Right cardiac atrium (tissue), 5 donors: ENCODE results near the gene PHF21A. TPM values are rescaled to one million over a fixed set of nuclear protein-coding genes. Genes with fewer than 3 reads are reported as not detected.

Experiments used
- ATAC-seq, 2 donors: fragments of 200-7000 bp; cut with Tn5 transposase; one replicate each; pipeline versions ENCODE4 v1.8.0 to v1.9.1; 2020; ENCODE audit warnings: moderate library complexity in 2 of 2, mild to moderate bottlenecking in 1 of 2
- DNase-seq, 3 donors: peaks; one replicate each; pipeline ENCODE4 v3.0.0-alpha.2; 2020
- H3K27ac ChIP-seq: one replicate; pipeline ENCODE4 v1.5.1; 2013; ENCODE audit warnings: mild to moderate bottlenecking, low read length, control low read depth, moderate library complexity
- H3K27me3 ChIP-seq: one replicate; pipeline ENCODE4 v1.6.1; 2013; ENCODE audit not compliant: control insufficient read depth, insufficient read depth
- H3K4me1 ChIP-seq: one replicate; pipeline ENCODE4 v1.6.1; 2013; ENCODE audit warnings: low read length; ENCODE audit not compliant: control insufficient read depth, insufficient read depth
- H3K4me3 ChIP-seq: one replicate; pipeline ENCODE4 v1.5.1; 2013; ENCODE audit warnings: low read length, control low read depth
- H3K9me3 ChIP-seq: one replicate; pipeline ENCODE4 v1.6.1; 2013; ENCODE audit warnings: low read length; ENCODE audit not compliant: control insufficient read depth
- WGBS: extraction: QIAGEN DNeasy Blood & Tissue Kit; methylation state at CpG from one replicate; pipeline ENCODE4 v1.1.7; 2013; 5-methylcytosine and 5-hydroxymethylcytosine counted together
- intact Hi-C, 4 donors: fragments of 100-400 bp; cut with DNase I; formaldehyde crosslinking; loops; one replicate each; pipeline versions ENCODE4 v1.11.0 to v1.14.0; 2022 to 2023
- polyA plus RNA-seq: library from polyadenylated mRNA; stranded (reverse); fragments of 200-250 nt; gene quantifications from one replicate; pipeline ENCODE4 v1.2.3, GENCODE V29; 2013
- total RNA-seq, 4 donors: library from RNA; stranded (reverse); fragmentation: NEBNext Ultra II Directional; extraction: Animal tissue kit (Norgen Biotek cat#: 25700); gene quantifications; one replicate each; pipeline ENCODE4 v1.2.1, GENCODE V29; 2021
- donor health status: healthy with polysubstance abuse.
- donor health status: DM: no; HTN: yes; CAD: no.
- donor health status: DM: no; HTN: no; CAD: no.
- donor health status: DM: no; HTN: yes; CAD: no; lungs with severe emphysema.
- donor health status: DM: yes; HTN: yes; CAD: no.

The PHF21A gene
- total and polyA plus RNA-seq, 5 donors: 23.6 to 57.3 (median 51.7) TPM

DNA sequence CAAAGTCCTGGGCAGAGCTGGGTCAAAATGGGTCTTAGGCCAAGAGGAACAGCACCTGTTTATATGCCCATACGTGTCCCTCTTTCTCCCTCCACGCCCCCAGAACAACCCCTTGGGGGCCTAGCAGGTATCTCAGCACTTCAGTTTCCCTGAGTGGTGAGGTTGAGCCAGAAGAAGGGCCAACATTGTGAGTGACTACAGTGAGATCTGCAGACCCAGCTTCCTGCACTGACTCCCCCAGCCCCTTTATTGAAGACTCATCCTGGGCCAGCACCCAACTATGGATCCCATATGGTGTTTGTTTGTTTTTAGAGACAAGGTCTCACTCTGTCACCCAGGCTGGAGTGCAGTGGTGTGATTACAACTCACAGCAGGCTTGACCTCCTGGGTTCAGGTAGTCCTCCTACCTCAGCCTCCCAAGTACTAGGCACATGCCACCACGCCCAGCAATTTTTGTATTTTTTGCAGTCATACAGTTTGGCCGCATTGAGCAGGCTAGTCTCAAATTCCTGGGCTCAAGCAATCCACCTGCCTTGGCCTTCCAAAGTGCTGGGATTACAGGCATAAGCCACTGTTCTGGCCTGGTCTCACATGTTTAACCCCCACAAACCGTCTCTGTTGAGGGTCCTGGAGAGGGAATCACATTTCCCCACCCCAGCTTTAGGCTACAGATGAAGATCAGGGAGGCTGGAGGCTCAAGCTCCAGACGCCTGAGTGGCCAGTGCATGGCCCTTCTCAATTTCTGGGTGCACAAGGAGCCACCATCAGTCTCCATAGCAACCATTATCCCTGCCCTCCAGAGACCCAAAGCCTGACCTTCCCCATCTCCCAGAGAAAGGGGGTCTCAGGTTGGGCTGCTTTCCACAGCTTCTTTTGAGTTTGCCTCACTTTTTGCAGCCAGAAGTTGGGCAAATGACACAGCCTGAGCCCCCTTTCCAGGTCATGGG lies 200.4 kb downstream of the PHF21A start:
- ATAC-seq (no peak), DNase-seq (peak in 2 of 3 donors; percentile 16 to 24)
- H3K27ac ChIP-seq: no peak overlapping the region
- no peaks in the 10 kb centered on the region for H3K4me1 ChIP-seq
- no peaks in the 10 kb centered on the region for H3K27me3 ChIP-seq
- no peak overlapping the region for H3K4me3 ChIP-seq
- H3K9me3 ChIP-seq: no peaks in the 10 kb centered on the region
- intact Hi-C loops: no loop called here
- 89% methylated on average over 6 of the region's 6 CpGs for WGBS

DNA sequence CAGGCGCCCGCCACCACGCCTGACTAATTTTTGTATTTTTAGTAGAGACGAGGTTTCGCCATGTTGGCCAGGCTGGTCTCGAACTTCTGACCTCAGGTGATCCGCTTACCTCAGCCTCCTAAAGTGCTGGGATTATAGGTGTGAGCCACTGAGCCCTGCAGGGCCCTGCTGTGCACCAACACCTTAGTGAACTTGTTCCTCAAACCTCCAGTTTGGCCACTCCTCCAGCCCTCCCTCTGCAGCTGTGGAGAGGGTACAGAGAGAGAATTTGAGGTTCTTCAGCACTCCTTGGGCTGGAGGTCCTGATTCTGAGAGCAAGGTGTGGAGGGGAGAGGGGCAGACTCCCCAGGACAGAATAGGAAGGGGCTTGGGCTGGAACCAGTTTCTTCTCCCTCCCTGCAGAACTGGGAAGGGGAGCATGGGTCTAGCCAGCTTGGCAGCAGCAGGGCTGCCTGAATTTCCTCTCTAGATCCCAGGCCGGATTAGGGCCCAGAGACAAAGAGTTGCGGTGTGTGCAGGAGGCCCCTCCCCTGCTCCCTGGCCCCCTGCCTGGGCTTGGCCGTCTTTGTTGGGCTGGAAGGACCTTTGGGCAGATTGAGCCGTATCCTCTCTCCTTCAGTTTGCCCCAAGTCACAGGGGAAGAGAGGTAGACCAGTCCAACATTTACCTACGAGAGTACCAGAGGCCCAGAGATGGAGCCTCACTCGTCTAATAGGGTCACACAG lies 201.3 kb downstream of the PHF21A start:
- Histone ChIP-seq H3K4me3 (no peak overlapping the region), H3K4me1 (no peaks in the 10 kb centered on the region), H3K9me3 (no peaks in the 10 kb centered on the region), H3K27me3 (no peaks in the 10 kb centered on the region), H3K27ac (no peak overlapping the region)
- DNase-seq: peak in 2 of 3 donors; percentile 46 to 76
- intact Hi-C loops: no loop called here
- ATAC-seq: no peak
- WGBS: 72% methylated on average over 13 of the region's 13 CpGs

DNA sequence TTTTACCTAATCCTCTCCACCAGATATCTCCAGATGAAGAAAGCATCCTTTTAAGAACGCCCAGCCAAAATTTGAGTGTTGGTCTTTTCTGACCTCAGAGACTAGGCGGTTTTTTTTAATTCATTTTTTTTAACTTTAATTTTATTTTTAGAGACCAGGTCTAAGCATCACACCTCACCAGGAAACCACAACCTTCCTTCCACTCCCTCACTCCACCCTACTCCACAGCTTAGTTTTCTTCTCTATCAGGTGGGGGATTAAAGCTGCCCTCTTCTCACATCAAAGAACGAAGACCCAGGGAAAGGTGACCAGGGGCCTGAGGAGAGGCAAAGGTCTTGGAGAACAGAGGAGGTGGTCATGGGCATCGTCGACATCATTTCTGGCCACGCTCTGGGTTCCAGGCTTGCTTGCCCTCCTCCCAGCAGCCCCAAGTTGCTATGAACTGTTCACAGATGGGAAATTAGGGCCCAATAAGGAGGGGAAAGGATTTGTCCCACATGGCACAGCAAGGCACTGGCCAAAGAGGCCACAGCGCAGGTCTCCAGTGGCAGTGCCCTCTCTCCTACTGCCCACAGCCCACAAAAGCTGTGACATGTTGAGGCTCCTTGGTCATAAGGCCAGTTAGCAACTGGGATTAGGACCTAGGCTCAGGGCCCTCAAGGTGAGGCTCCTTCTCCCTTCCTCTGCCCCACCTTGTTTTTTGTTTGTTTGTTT lies 202.1 kb downstream of the PHF21A start:
- Histone ChIP-seq H3K4me1 (no peaks in the 10 kb centered on the region), H3K27me3 (no peaks in the 10 kb centered on the region), H3K9me3 (no peaks in the 10 kb centered on the region), H3K27ac (no peak overlapping the region), H3K4me3 (no peak overlapping the region)
- ATAC-seq (no peak), DNase-seq (peak in 2 of 3 donors; percentile 27 to 56)
- WGBS: 61% methylated on average over 7 of the region's 7 CpGs
- intact Hi-C loops: no loop called here

DNA sequence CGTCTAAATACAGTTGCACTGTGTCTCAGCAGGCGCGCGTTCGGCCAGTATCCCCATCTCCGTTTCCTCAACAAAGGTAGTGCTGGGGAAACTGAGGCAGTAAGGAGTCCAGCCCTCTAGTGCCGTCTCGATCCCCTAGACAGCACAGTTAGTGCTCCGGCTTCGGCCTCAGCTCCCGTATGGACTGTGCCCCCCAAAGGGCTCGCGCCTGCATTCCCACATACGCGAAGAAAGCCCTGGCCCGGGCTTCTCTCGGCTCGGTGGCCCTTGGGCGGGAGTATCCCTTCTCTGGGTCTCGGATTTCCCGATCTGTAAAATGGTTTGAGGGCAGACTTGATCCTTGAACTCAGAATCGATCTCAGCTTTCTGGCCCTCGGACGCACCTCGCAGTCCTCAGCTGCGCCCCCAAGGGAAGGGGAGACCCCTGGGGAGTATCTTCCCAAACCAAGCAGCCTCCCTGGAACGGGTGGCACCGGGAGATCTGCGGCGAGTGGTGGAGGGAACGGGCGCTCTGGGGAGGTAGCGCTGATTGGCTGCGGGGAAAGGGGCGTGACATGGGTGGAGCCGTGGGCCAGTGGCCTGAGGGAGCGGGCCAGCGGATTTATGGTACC lies 202.8 kb downstream of the PHF21A start:
- no peaks in the 10 kb centered on the region for H3K9me3 ChIP-seq
- H3K4me3 ChIP-seq: peak overlapping the region; percentile 95
- DNase-seq (peak; percentile 87 to 94 (median 92)), ATAC-seq (peak; percentile 86 to 87)
- H3K27ac ChIP-seq: peak overlapping the region; percentile 80
- H3K4me1 ChIP-seq: no peaks in the 10 kb centered on the region
- H3K27me3 ChIP-seq: no peaks in the 10 kb centered on the region
- under 1% methylated on average over 38 of the region's 38 CpGs for WGBS
- intact Hi-C loops: no loop called here

DNA sequence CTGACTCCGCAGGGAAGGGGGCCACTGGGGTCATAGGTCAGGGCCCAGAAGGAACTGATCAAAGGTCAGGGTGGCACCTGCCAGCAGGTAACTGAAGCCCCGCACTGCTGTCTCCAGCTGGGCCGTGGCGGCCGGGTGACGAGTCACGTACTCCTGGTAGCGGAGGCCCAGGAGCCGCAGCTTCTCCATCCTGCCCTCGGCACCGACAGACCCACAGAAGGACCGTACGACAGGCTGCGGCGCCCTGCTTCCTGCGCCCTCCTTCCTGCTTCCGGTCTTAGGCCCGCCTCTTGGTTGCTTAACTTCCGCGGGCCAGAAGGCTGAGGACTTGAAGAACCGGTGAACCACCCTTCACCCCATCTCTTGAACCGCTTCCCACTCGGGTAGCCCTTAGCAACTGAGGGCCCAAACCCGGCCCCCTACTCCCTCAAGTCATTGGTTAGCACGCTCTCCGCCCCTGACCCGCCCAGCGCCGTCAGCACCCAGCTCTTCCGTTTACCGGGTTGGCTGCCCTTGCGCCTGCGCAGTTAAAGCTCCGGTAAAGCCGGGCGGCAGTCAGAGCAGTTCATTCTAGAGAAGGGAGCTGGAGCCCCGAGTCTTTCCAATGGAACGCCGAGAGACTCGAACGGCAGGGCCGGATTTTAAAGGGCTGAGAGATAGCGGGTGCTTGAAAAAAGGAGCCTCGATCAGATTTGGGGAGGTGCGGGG lies 203.5 kb downstream of the PHF21A start, which contains the start of gene PEX16:
TSS of gene PEX16 (minus strand) at position 255 of the 708 bp plus-strand sequence. CDS start at position 189, 66 bp downstream.
- peak within 1 kb of the TSS; percentile 95 for H3K4me3 ChIP-seq
- no peaks in the 10 kb centered on the region for H3K4me1 ChIP-seq
- H3K27ac ChIP-seq: peak within 1 kb of the TSS; percentile 88
- under 1% methylated on average over 45 of the region's 45 CpGs for WGBS
- H3K27me3 ChIP-seq: no peaks in the 10 kb centered on the region
- peak; percentile 95 to 96 for ATAC-seq
- peak; percentile 99 for DNase-seq
- no peaks in the 10 kb centered on the region for H3K9me3 ChIP-seq
- intact Hi-C loops: no loop called here

DNA sequence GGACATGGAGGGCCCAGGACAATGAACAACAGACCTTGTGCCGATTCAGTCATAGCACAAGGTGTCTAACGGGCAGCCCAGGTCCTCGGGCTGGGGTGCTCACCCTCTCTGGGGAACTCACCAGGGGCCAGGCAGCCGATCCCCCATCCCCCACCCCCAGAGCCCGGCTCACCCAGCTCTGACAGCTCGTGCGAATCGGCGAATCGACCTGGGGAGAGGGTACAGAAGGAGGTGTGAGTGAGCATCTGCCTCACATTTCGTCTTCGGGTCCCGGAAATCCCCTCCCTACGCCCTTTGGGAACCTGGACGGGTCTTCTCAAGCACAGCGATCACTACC lies 204.0 kb downstream of the PHF21A start:
- Histone ChIP-seq H3K27ac (peak overlapping the region; percentile 88), H3K4me1 (no peaks in the 10 kb centered on the region), H3K9me3 (no peaks in the 10 kb centered on the region), H3K4me3 (peak overlapping the region; percentile 95), H3K27me3 (no peaks in the 10 kb centered on the region)
- ATAC-seq (no peak), DNase-seq (peak in 1 of 3 donors; percentile 71)
- intact Hi-C loops: no loop called here
- 4% methylated on average over 16 of the region's 16 CpGs for WGBS

DNA sequence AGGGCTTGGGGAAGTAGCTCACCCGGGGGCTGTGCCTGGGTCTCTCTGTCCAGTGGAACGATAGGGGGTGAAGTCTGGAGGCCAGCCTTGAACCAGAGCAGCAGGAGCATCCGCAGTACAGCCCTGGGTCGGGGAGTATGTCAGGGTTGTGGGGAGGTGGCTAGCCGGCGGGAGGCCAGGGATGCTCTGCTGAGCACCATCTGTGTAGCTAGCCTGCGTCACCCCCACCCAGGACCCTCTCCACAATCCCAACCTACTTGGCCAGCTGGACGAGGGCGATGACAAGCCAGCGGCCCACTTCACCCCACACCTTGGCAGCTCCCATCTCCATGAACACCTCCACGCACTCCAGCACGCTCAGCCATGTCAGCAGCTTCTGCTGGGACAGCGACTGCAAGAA lies 205.8 kb downstream of the PHF21A start:
- 80% methylated on average over 13 of the region's 13 CpGs for WGBS
- DNase-seq (peak in 2 of 3 donors; percentile 22 to 44), ATAC-seq (no peak)
- Histone ChIP-seq H3K27ac (no peak overlapping the region), H3K9me3 (no peaks in the 10 kb centered on the region), H3K27me3 (no peaks in the 10 kb centered on the region), H3K4me1 (no peaks in the 10 kb centered on the region), H3K4me3 (no peak overlapping the region)
- intact Hi-C loops: no loop called here

DNA sequence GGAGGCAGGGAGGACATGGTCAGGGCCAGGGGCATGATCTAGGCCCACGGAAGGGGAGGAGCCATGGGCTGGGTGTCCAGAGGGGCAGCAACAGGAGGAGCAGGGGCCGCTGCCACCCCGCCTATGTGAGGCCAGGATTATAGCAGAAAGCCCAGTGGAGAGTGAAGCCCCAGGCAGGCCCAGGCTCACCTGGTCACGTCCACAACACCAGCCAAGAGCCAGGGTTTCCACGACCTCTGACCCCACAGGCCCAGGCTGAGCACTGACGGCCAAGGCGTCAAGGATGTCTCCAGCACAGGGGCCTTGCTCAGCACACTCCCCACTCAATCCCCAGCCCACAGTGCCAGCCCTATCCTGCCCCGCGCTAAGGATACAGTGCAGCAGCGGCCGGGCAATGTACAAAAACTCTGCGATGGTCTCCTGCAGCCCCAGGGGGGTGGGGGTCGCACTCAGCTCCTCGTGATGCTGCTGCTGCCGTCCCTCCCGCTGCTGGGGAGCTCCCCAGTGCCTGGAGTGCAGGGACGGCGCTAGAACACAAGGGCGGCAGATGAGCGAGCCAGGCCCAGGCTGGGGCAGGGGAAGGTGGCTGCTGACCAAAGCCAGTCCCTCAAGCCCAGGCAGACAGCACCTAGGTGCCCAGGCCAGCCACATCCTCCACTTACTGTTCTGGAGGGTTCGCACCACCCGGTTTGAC lies 207.2 kb downstream of the PHF21A start:
- intact Hi-C loops: no loop called here
- ATAC-seq: no peak
- DNase-seq: peak in 1 of 3 donors; percentile 42
- Histone ChIP-seq H3K27ac (no peak overlapping the region), H3K4me3 (no peak overlapping the region), H3K4me1 (no peaks in the 10 kb centered on the region), H3K27me3 (no peaks in the 10 kb centered on the region), H3K9me3 (no peaks in the 10 kb centered on the region)
- 89% methylated on average over 22 of the region's 22 CpGs for WGBS

DNA sequence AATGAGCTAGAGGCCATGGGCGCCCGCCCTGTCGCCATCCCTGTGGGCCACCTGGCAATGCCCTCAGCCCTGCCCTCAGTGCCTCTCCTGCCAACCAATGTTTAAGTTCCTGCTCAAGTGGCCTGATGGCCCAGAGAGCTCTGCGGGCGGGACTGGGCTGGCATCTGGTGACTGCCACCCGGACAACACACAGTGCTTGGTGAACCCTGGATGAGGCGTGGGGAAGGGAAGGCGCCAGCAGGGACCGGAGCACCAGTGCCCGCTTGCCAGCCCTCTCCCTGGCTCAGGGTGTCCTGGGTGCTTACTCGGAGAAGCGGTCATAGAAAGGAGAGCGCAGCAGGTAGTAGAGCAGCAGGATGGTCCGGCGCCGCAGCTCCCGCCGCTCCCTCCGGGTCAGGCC lies 207.7 kb downstream of the PHF21A start:
- H3K4me1 ChIP-seq: no peaks in the 10 kb centered on the region
- ATAC-seq (no peak), DNase-seq (peak in 1 of 3 donors; percentile 60)
- no peaks in the 10 kb centered on the region for H3K27me3 ChIP-seq
- H3K27ac ChIP-seq: no peak overlapping the region
- 94% methylated on average over 19 of the region's 19 CpGs for WGBS
- no peaks in the 10 kb centered on the region for H3K9me3 ChIP-seq
- intact Hi-C loops: no loop called here
- H3K4me3 ChIP-seq: no peak overlapping the region

DNA sequence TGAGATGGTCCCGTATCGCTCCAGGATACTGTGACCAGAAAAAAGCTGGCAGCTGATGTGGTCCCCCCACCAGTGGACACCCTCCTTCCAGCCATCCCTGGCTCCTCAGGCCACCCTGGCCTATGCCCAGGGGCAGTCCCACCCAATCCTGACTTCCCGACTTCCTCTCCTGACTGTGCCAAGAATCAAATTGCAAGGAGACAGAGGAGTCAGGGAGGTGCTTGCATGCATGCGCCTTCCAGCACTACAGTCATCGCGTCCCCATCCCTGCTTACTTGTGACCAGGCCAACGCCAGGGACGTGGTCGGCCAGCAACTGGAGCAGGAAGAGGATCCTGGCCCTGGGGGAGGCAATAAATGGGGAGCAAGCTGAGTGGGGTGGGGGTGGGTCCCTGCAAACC lies 210.6 kb downstream of the PHF21A start:
- intact Hi-C loops: no loop called here
- no peak for ATAC-seq
- H3K4me3 ChIP-seq: no peak overlapping the region
- H3K27me3 ChIP-seq: no peaks in the 10 kb centered on the region
- 83% methylated on average over 9 of the region's 9 CpGs for WGBS
- DNase-seq: no peak
- no peaks in the 10 kb centered on the region for H3K4me1 ChIP-seq
- no peaks in the 10 kb centered on the region for H3K9me3 ChIP-seq
- H3K27ac ChIP-seq: no peak overlapping the region
